Keratinocyte (primary cell): ENCODE results near the gene NADK2. TPM values are rescaled to one million over a fixed set of nuclear protein-coding genes. Genes with fewer than 3 reads are reported as not detected.

Source experiments
- DNase-seq: peaks from one replicate; pipeline ENCODE4 v3.0.0-alpha.2; 2011; ENCODE audit warnings: low read depth, missing footprints, low spot score
- FAIRE-seq: peaks from 2 replicates; lab custom pipeline; 2011; peaks lifted over from hg19 to GRCh38; lab: Jason Lieb, UNC
- H2AFZ ChIP-seq: 2 replicates; pipeline ENCODE4 v1.6.0; 2012; ENCODE audit warnings: low read length, control low read depth, inconsistent platforms; ENCODE audit not compliant: control insufficient read depth
- H3K27ac ChIP-seq: 2 replicates; pipeline ENCODE4 v1.5.1; 2011; ENCODE audit warnings: low read length; ENCODE audit not compliant: control insufficient read depth, insufficient read depth
- H3K27me3 ChIP-seq: 3 replicates; pipeline ENCODE4 v1.6.0; 2011; ENCODE audit warnings: low read length; ENCODE audit not compliant: control insufficient read depth, insufficient read depth; ENCODE audit errors: extremely low read depth
- H3K36me3 ChIP-seq, 2 experiments: 2 replicates in 1 of 2; 3 replicates in 1 of 2; pipeline ENCODE4 v1.5.1; 2011; ENCODE audit warnings: low read length in 2 of 2, mild to moderate bottlenecking in 1 of 2; ENCODE audit not compliant: control insufficient read depth in 2 of 2, insufficient read depth in 2 of 2; ENCODE audit errors: extremely low read depth in 1 of 2
- H3K4me1 ChIP-seq: 3 replicates; pipeline ENCODE4 v1.5.1; 2011; ENCODE audit warnings: low read length; ENCODE audit not compliant: control insufficient read depth, insufficient read depth; ENCODE audit errors: extremely low read depth
- H3K4me2 ChIP-seq: 3 replicates; pipeline ENCODE4 v1.6.0; 2011; ENCODE audit warnings: low read depth, low read length; ENCODE audit not compliant: control insufficient read depth, insufficient read depth; ENCODE audit errors: extremely low read depth
- H3K4me3 ChIP-seq, 3 experiments: fragments of 200-600 bp in 1 of 3; sonication (generic) in 1 of 3; 2 replicates in 2 of 3; 3 replicates in 1 of 3; pipeline ENCODE4 v1.5.1; 2011 to 2016; ENCODE audit warnings: low read length in 3 of 3, mild to moderate bottlenecking in 3 of 3, control low read depth in 2 of 3, inconsistent platforms in 1 of 3, low read depth in 1 of 3, mixed read lengths in 1 of 3, mixed run types in 1 of 3, moderate library complexity in 1 of 3; ENCODE audit not compliant: control insufficient read depth in 2 of 3, insufficient read depth in 2 of 3; ENCODE audit errors: extremely low read depth in 1 of 3
- H3K79me2 ChIP-seq: 2 replicates; pipeline ENCODE4 v1.6.0; 2012; ENCODE audit warnings: low read length; ENCODE audit not compliant: control insufficient read depth, insufficient read depth
- H3K9ac ChIP-seq: 3 replicates; pipeline ENCODE4 v1.6.0; 2011; ENCODE audit warnings: low read length; ENCODE audit not compliant: control insufficient read depth, insufficient read depth; ENCODE audit errors: extremely low read depth
- H3K9me1 ChIP-seq: 3 replicates; pipeline ENCODE4 v1.6.0; 2011; ENCODE audit warnings: low read length; ENCODE audit not compliant: control insufficient read depth, insufficient read depth; ENCODE audit errors: extremely low read depth
- H3K9me3 ChIP-seq: 2 replicates; pipeline ENCODE4 v1.5.1; 2012; ENCODE audit warnings: low read depth, low read length; ENCODE audit not compliant: control insufficient read depth
- H4K20me1 ChIP-seq: 3 replicates; pipeline ENCODE4 v1.6.0; 2011; ENCODE audit warnings: low read length; ENCODE audit not compliant: control insufficient read depth, insufficient read depth; ENCODE audit errors: extremely low read depth
- CTCF ChIP-seq, 3 experiments: IDR thresholded peaks in 1 of 3; conservative IDR thresholded peaks in 1 of 3; optimal IDR thresholded peaks in 1 of 3; 2 replicates in 2 of 3; 3 replicates in 1 of 3; pipeline versions ENCODE3 to v1.5.1; 2011; ENCODE audit warnings: low read length in 3 of 3, mild to moderate bottlenecking in 3 of 3, moderate library complexity in 2 of 3, control low read depth in 1 of 3, inconsistent platforms in 1 of 3; ENCODE audit not compliant: insufficient read depth in 2 of 3; ENCODE audit errors: extremely low read depth in 1 of 3
- EZH2 ChIP-seq: IDR thresholded peaks from one replicate; pipeline ENCODE4 v1.6.1; 2012; ENCODE audit warnings: inconsistent platforms, mild to moderate bottlenecking, low read length, moderate library complexity
- dilution Hi-C: fragments of 300-500 bp; cut with MboI; formaldehyde crosslinking; loops from one replicate; pipeline ENCODE4 v1.7.0; 2020; ENCODE audit warnings: low sequenced_read_pairs; ENCODE audit not compliant: extremely low pct_ligation_motif_present
- polyA plus RNA-seq, 5 experiments: library from polyadenylated mRNA; depleted of rRNA in 3 of 5; stranded (reverse) in 3 of 5; stranded (forward) in 1 of 5; unstranded in 1 of 5; fragments of >200 nt; gene quantifications; 1 replicate in 1 of 5; 2 replicates in 3 of 5; 3 replicates in 1 of 5; pipeline versions ENCODE4 v1.2.1 to v1.2.3, GENCODE V29; 2011 to 2012; ENCODE audit warnings: missing spikeins in 2 of 5, low read depth in 1 of 5, low replicate concordance in 1 of 5

NADK2 gene
- polyA plus RNA-seq, 1 donor (not counting 4 experiments of a cell fraction or from before 2014, with no cell fraction given), result 15.4 TPM

DNA sequence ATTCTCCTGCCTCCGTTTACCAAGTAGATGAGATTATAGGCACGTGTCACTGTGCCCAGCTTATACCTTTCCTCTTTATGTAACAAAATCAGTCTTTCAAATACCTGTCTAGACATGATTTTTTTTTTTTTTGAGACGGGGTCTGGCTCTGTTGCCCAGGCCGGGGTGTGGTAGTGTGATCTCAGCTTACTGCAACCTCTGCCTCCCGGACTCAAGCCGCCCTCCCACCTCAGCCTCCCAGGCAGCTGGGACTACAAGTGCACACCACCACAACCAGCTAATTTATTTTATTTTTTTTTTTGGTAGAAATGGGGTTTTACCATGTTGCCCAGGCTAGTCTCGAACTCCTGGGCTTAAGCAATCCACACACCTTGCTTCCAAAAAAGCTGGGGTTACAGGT, 13.2 kb downstream of the NADK2 start:
- dilution Hi-C loops, result no loop called here
- no peak for DNase-seq
- Histone ChIP-seq H2AFZ (no peak overlapping the region), H3K9me1 (no peaks in the 10 kb centered on the region), H3K79me2 (no peaks in the 10 kb centered on the region), H3K36me3 (peaks cover 0 to 3% of the 10 kb centered on the region in 2 experiments), H3K4me1 (no peaks in the 10 kb centered on the region), H3K4me3 (no peak overlapping the region), H3K27me3 (no peaks in the 10 kb centered on the region), H3K27ac (no peak overlapping the region), H3K9ac (no peak overlapping the region), H3K4me2 (no peak overlapping the region), H3K9me3 (no peaks in the 10 kb centered on the region), H4K20me1 (no peaks in the 10 kb centered on the region)
- FAIRE-seq, result no peak
- TF ChIP-seq CTCF (optimal IDR thresholded peaks at IDR 0.05 in 1 of 3, IDR thresholded peaks at IDR 0.05 in 1 of 3, conservative IDR thresholded peaks at IDR 0.05 in 1 of 3; ENCODE audit: extremely low read depth in 1 of 3, insufficient read depth in 2 of 3, low read length in 3 of 3), result no peak
- no peak for TF ChIP-seq EZH2

DNA sequence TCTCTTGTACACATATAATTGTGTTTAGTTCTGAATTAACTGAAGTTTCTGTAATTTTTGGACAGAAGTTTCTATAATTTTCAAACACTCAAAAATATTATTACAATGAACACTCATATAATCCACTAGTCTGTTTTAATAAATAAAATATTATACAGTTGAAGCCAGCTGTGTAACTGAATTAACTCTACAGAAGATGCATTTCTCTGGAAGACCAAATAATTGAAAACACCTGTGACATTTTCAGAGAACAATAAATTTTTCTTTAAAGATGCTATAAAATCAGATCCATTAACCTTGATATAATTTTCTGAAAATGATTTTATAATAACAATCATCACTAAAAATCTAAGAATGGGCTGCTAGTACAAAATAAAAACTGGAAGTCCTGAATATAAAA, 14.7 kb downstream of the NADK2 start:
- dilution Hi-C loops, result no loop called here
- Histone ChIP-seq H3K27me3 (no peaks in the 10 kb centered on the region), H3K4me3 (no peak overlapping the region), H3K36me3 (peaks cover 0 to 4% of the 10 kb centered on the region in 2 experiments), H4K20me1 (no peaks in the 10 kb centered on the region), H3K4me1 (no peaks in the 10 kb centered on the region), H3K79me2 (no peaks in the 10 kb centered on the region), H3K9me3 (no peaks in the 10 kb centered on the region), H3K9ac (no peak overlapping the region), H2AFZ (no peak overlapping the region), H3K9me1 (no peaks in the 10 kb centered on the region), H3K27ac (no peak overlapping the region), H3K4me2 (no peak overlapping the region)
- DNase-seq, result no peak
- FAIRE-seq, result no peak
- TF ChIP-seq EZH2, result no peak
- TF ChIP-seq CTCF (optimal IDR thresholded peaks at IDR 0.05 in 1 of 3, IDR thresholded peaks at IDR 0.05 in 1 of 3, conservative IDR thresholded peaks at IDR 0.05 in 1 of 3; ENCODE audit: extremely low read depth in 1 of 3, insufficient read depth in 2 of 3, low read length in 3 of 3), result no peak
